GM18499 (cell line): ENCODE measurements around the gene ASIC3.
"Not testable (repeated sequence)": the region's sequence is repeated elsewhere in the genome, so short reads cannot be mapped to it uniquely, and the experiment has no call there.

Experiments
- ATAC-seq: cut with Tn5 transposase; IDR thresholded peaks from one replicate; pipeline ENCODE4 v1.9.1; 2021; ENCODE audit warnings: moderate number of reproducible peaks; ENCODE audit not compliant: insufficient read depth, unreplicated experiment

ASIC3 gene

GRCh38 chr7:151047976-151048815 is at the start of gene ASIC3:
Gene ASIC3, plus strand, starts transcription at chr7:151048531. Its CDS starts 355 bp downstream, at chr7:151048886.
- ATAC-seq: no peak

GRCh38 chr7:150999001-150999400 is 49.3 kb upstream of the ASIC3 start:
- ATAC-seq: no peak

- no peak for ATAC-seq
Observed at GRCh38 chr7:150999497-151000230, 48.7 kb upstream of the ASIC3 start.

- no peak for ATAC-seq
Observed at GRCh38 chr7:151000897-151001495, 47.3 kb upstream of the ASIC3 start.

- ATAC-seq: no peak
Observed at GRCh38 chr7:151001546-151001945, 46.8 kb upstream of the ASIC3 start.

- no peak for ATAC-seq
Observed at GRCh38 chr7:151003572-151003971, 44.8 kb upstream of the ASIC3 start.

GRCh38 chr7:151005566-151005965 is 42.8 kb upstream of the ASIC3 start:
- no peak for ATAC-seq

- ATAC-seq: no peak
Observed at GRCh38 chr7:151006590-151007300, 41.6 kb upstream of the ASIC3 start.

GRCh38 chr7:151007469-151007898 is 40.8 kb upstream of the ASIC3 start:
- ATAC-seq: no peak

- ATAC-seq: no peak
Observed at GRCh38 chr7:151008143-151008510, 40.2 kb upstream of the ASIC3 start.

GRCh38 chr7:151008511-151009323 is 39.6 kb upstream of the ASIC3 start:
- peak; percentile 71 for ATAC-seq

GRCh38 chr7:151009327-151010036 is 38.8 kb upstream of the ASIC3 start:
- ATAC-seq: no peak

- no peak for ATAC-seq
Observed at GRCh38 chr7:151010037-151010306, 38.4 kb upstream of the ASIC3 start.

- ATAC-seq: no peak
Observed at GRCh38 chr7:151010307-151011096, 37.8 kb upstream of the ASIC3 start.

- no peak for ATAC-seq
Observed at GRCh38 chr7:151011097-151011409, 37.3 kb upstream of the ASIC3 start.

- not testable (repeated sequence) for ATAC-seq
Observed at GRCh38 chr7:151011616-151012015, 36.7 kb upstream of the ASIC3 start.

GRCh38 chr7:151012031-151012692 is 36.2 kb upstream of the ASIC3 start:
- ATAC-seq: no peak

GRCh38 chr7:151012911-151013347 is 35.4 kb upstream of the ASIC3 start:
- ATAC-seq: no peak
